Activated CD4-positive, CD25-positive, alpha-beta regulatory T cell treated with anti-CD3 and anti-CD28 coated beads, Interleukin-2, amount 50 U/mL, for 24 hours (primary cell): ENCODE measurements around the gene PAX1.

Source experiments
- ATAC-seq, 2 donors: fragments of 150-1000 bp; cut with Tn5 transposase; one replicate each; pipeline ENCODE4 v1.10.0; 2021; ENCODE audit warnings: mild to moderate bottlenecking in 1 of 2, moderate library complexity in 1 of 2

Gene PAX1

DNA sequence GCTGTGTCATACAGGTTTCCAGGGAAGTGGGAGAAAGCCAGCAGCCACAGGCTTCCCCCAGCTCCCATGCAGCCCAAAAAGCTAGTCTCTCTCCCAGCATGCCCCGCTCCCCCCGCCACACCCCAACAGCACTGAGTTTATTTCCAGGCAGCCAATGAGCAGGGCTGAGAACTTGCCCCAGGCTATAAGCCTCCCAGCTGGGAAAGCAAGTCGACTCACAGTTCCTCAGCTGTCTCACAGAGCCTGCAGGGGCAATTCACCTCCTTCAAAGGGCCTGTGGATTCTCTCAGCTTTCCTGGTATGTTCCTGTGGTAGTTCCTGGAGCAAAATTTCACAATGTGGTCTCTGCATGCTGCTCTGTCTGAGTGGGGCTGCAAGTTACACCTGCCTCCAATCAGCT is 34.2 kb downstream of the PAX1 start:
- ATAC-seq = no peak

DNA sequence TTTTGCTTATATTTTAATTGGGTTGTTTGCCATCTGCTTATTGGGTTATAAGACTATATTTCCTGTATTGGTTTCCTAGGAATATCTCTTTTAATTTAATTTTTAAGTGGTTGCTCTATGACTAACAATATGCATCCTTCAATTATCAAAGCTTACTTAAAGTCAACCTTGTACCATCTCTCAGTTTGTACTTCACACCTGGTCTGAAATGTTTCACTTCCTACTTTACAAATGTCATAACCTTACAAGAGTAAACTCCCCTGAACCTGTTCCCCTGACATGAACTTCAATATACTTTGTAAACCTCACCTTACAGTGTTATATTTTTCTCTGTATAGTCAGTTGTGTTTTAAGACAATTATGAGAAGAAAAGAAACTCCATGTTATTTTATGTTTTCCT is 35.8 kb downstream of the PAX1 start:
- no peak for ATAC-seq

DNA sequence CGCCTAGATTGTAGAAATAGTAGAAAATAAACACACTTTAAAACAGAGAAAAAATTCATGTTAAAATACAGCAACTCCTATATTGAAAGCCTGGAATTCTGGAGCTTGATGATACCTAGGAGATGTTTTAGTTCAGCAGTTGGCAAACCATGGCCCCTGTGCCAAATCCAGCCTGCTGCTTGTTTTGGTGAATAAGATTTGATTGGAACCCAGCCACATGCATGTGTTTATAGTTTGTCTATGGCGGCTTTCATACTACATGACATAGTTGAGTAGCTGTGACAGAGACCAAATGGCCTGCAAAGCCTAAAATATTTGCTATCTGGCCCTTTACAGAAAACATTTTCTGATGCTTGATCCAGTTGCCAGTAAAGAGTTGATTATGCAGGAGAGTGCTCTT is 57.2 kb downstream of the PAX1 start:
- no peak for ATAC-seq

DNA sequence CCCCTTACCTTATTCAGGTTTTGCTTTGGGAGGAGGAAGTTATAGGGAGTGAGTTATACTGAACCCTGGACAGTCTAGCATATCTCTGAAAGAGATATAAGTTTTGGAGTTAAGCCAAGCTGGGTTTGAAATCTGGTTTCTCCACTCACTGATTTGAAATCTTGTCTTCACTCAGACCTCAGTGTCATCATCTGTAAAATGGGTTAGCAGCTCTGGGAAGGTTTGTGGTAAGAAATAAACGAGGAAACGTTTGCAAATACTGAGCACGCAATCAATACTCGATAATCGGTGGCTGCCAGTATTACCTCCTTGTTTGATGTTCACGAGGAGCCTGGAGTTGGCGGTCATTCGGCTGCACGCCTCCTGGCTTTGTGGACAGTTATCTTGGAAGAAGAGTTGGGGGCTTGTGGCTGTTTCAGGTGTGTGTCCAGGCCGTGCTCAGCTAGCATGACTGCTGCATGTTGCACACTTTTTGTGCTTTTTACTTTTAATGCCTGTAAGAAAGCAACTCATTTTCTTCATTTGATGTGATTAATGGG is 61.8 kb downstream of the PAX1 start:
- no peak for ATAC-seq

DNA sequence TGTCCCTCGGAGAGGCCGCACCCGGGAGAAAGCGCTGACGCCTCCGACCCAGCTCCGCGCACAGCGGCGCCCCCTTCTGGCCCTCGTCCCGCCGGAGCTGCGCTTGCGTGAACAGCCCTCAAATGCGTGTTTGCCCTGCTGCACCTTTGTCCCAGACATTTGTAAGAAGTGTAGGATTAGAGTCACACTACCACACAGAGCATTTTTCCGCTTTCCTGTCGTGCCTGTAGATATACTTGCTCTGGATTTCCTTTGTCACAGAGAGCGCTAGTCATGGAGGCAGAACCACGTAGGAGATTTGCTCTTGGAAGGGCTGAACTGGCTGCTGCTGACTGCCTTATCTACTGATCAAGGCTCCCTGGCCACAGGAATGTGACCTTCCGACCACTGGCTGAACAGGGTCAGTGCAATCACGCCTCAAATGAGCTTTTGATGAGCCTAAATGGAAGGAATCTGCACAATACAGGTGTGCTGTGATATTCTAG is 62.3 kb downstream of the PAX1 start:
- no peak for ATAC-seq
